Chondrocyte (in vitro differentiated cells): Measurements from ENCODE around the gene EIF5A. TPM values are rescaled to one million over a fixed set of nuclear protein-coding genes. Genes with fewer than 3 reads are reported as not detected.
A peak's percentile ranks its signal among the peaks of the same experiment; 100 is the strongest.

Experiments
- DNase-seq: peaks from one replicate; pipeline ENCODE4 v3.0.0; 2021; ENCODE audit warnings: mixed read lengths, low spot score
- H3K27ac Mint-ChIP-seq: one replicate; pipeline ENCODE4 v1.8.0; 2021; ENCODE audit warnings: mild to moderate bottlenecking, moderate library complexity, mixed read lengths; ENCODE audit not compliant: unreplicated experiment
- H3K27me3 Mint-ChIP-seq: 2 replicates; pipeline ENCODE4 v1.8.0; 2021; ENCODE audit warnings: low read depth, mixed read lengths
- H3K36me3 Mint-ChIP-seq: 2 replicates; pipeline ENCODE4 v1.8.0; 2021; ENCODE audit warnings: low read depth, mixed read lengths
- H3K4me1 Mint-ChIP-seq: 2 replicates; pipeline ENCODE4 v1.8.0; 2021; ENCODE audit warnings: low read depth, mild to moderate bottlenecking, mixed read lengths
- H3K4me3 Mint-ChIP-seq: one replicate; pipeline ENCODE4 v1.8.0; 2021; ENCODE audit warnings: mild to moderate bottlenecking, moderate library complexity, mixed read lengths; ENCODE audit not compliant: unreplicated experiment
- H3K9me3 Mint-ChIP-seq: 2 replicates; pipeline ENCODE4 v1.8.0; 2021; ENCODE audit warnings: low read depth, mixed read lengths
- CTCF ChIP-seq: fragments of 200-600 bp; sonication (generic); IDR thresholded peaks from 2 replicates; pipeline ENCODE4 v1.5.0; 2021; ENCODE audit warnings: antibody characterized with exemption, mild to moderate bottlenecking, moderate library complexity
- total RNA-seq: library from RNA; stranded (reverse); gene quantifications from 3 replicates; pipeline ENCODE4 v1.2.1, GENCODE V29; 2021

The EIF5A gene
- total RNA-seq, 1 donor from 2014 or later = 364 TPM

GRCh38 chr17:7293159-7293558 lies 14.3 kb upstream of the EIF5A start:
- no peaks in the 10 kb centered on the region for H3K36me3 Mint-ChIP-seq
- H3K4me3 Mint-ChIP-seq = no peak overlapping the region
- TF ChIP-seq CTCF = no peak
- DNase-seq = no peak
- H3K27ac Mint-ChIP-seq = no peak overlapping the region
- H3K4me1 Mint-ChIP-seq = peaks cover 22% of the 10 kb centered on the region
- H3K9me3 Mint-ChIP-seq = no peaks in the 10 kb centered on the region
- H3K27me3 Mint-ChIP-seq = peaks cover 26% of the 10 kb centered on the region

- Mint-ChIP-seq H3K4me3 (peak overlapping the region; percentile 16), H3K36me3 (no peaks in the 10 kb centered on the region), H3K9me3 (no peaks in the 10 kb centered on the region), H3K4me1 (peaks cover 22% of the 10 kb centered on the region), H3K27me3 (peaks cover 23% of the 10 kb centered on the region), H3K27ac (no peak overlapping the region)
- DNase-seq = no peak
- TF ChIP-seq CTCF = no peak
Measured at GRCh38 chr17:7293816-7294613, 13.4 kb upstream of the EIF5A start.

GRCh38 chr17:7294614-7295153 lies 12.7 kb upstream of the EIF5A start, which contains the start of gene YBX2:
Gene YBX2 (minus strand): TSS chr17:7294639. CDS start chr17:7294500, 139 bp downstream.
- H3K27me3 Mint-ChIP-seq = peaks cover 23% of the 10 kb centered on the region

DNA sequence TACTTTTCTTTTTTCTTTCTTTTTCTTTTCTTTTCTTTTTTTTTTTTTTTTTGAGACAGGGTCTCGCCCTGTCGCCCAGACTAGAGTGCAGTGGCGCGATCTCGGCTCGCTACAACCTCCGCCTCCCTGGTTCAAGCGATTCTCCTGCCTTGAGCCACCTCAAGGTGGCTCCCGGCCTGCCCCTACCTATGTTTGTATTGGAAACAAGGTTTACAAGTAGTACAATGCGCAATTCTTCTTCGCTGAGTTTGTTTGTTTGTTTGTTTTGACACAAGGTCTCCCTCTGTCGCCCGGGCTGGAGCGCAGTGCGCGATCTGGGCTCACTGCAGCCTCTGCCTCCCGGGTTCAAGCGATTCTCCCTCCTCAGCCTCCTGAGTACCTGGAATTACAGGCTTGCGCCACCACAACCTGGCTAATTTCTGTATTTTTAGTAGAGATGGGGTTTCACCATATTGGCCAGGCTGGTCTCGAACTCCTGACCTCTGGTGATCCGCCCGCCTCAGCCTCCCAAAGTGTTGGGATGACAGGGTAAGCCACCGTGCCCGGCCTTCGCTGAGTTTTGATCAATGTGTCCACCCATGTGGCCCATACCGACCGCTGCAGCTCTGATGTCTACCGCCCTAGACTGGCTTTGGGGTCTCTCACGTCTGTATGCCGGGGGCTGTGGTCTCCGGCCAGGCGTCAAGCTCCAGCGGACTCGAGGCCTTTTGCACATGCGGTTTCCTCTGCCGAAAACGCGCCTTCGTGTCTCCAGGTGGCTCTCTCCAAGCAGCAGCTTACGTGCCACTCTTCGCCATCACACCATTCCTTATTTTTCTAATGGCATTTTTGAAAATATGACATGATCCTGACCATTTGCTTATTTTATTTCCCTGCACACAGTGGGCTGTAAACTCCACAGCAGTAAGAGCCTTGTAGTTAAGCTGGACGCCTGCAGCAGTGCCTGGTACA lies 11.9 kb upstream of the EIF5A start:
- no peak for TF ChIP-seq CTCF
- H3K36me3 Mint-ChIP-seq = no peaks in the 10 kb centered on the region
- H3K4me1 Mint-ChIP-seq = peaks cover 22% of the 10 kb centered on the region
- no peak for DNase-seq
- peaks cover 22% of the 10 kb centered on the region for H3K27me3 Mint-ChIP-seq
- H3K9me3 Mint-ChIP-seq = no peaks in the 10 kb centered on the region
- no peak overlapping the region for H3K27ac Mint-ChIP-seq
- H3K4me3 Mint-ChIP-seq = peak overlapping the region; percentile 55

More at GRCh38 chr17:7294614-7295153, 12.7 kb upstream of the EIF5A start, which contains the start of gene YBX2:
- no peaks in the 10 kb centered on the region for H3K9me3 Mint-ChIP-seq
- no peaks in the 10 kb centered on the region for H3K36me3 Mint-ChIP-seq
- H3K4me3 Mint-ChIP-seq = peak within 1 kb of the TSS; percentile 55
- no peak for DNase-seq
- no peak within 1 kb of the TSS for H3K27ac Mint-ChIP-seq
- H3K4me1 Mint-ChIP-seq = peaks cover 22% of the 10 kb centered on the region
- no peak for TF ChIP-seq CTCF
